ENCODE results near the gene PAPPA2.

The PAPPA2 gene

GRCh38 chr1:176696109-176696508, 233.1 kb downstream of the PAPPA2 start:
- CTCF ChIA-PET = no interaction called here
- Mint-ChIP-seq H3K27ac (no peak overlapping the region), H3K9me3 (no peaks in the 10 kb centered on the region), H3K27me3 (no peaks in the 10 kb centered on the region), H3K36me3 (no peaks in the 10 kb centered on the region), H3K4me3 (no peak overlapping the region), H3K4me1 (no peaks in the 10 kb centered on the region)
- DNase-seq = no peak

- Mint-ChIP-seq H3K36me3 (no peaks in the 10 kb centered on the region), H3K4me3 (no peak overlapping the region), H3K4me1 (no peaks in the 10 kb centered on the region), H3K9me3 (no peaks in the 10 kb centered on the region), H3K27me3 (no peaks in the 10 kb centered on the region), H3K27ac (no peak overlapping the region)
- DNase-seq = no peak
- CTCF ChIA-PET = no interaction called here
Observed at GRCh38 chr1:176696689-176697088, 233.7 kb downstream of the PAPPA2 start.

GRCh38 chr1:176699821-176700220, 236.8 kb downstream of the PAPPA2 start:
- Mint-ChIP-seq H3K4me1 (no peaks in the 10 kb centered on the region), H3K9me3 (no peaks in the 10 kb centered on the region), H3K4me3 (no peak overlapping the region), H3K36me3 (no peaks in the 10 kb centered on the region), H3K27me3 (no peaks in the 10 kb centered on the region), H3K27ac (no peak overlapping the region)
- CTCF ChIA-PET = no interaction called here
- no peak for DNase-seq

- DNase-seq = no peak
- no peaks in the 10 kb centered on the region for H3K36me3 Mint-ChIP-seq
- H3K4me3 Mint-ChIP-seq = no peak overlapping the region
- H3K9me3 Mint-ChIP-seq = no peaks in the 10 kb centered on the region
- CTCF ChIA-PET = interaction anchor here (0.6 to 1.2 kb wide), 2 partner anchors 10 to 141 kb away, joined by 3 read pairs; no protein-coding TSS in a partner anchor
- H3K27ac Mint-ChIP-seq = no peak overlapping the region
- no peaks in the 10 kb centered on the region for H3K4me1 Mint-ChIP-seq
- no peaks in the 10 kb centered on the region for H3K27me3 Mint-ChIP-seq
Observed at GRCh38 chr1:176701151-176701866, 238.3 kb downstream of the PAPPA2 start.

- H3K4me3 Mint-ChIP-seq = no peak overlapping the region
- no peaks in the 10 kb centered on the region for H3K4me1 Mint-ChIP-seq
- no peaks in the 10 kb centered on the region for H3K36me3 Mint-ChIP-seq
- no peaks in the 10 kb centered on the region for H3K27me3 Mint-ChIP-seq
- DNase-seq = no peak
- no peaks in the 10 kb centered on the region for H3K9me3 Mint-ChIP-seq
- CTCF ChIA-PET = no interaction called here
- no peak overlapping the region for H3K27ac Mint-ChIP-seq
Observed at GRCh38 chr1:176702901-176703300, 239.9 kb downstream of the PAPPA2 start.

GRCh38 chr1:176705585-176705984, 242.6 kb downstream of the PAPPA2 start:
- H3K27ac Mint-ChIP-seq = no peak overlapping the region
- CTCF ChIA-PET = interaction anchor here (0.8 kb wide), 1 partner anchor 962 kb away, joined by 7 read pairs; no protein-coding TSS in a partner anchor
- no peaks in the 10 kb centered on the region for H3K4me1 Mint-ChIP-seq
- no peak overlapping the region for H3K4me3 Mint-ChIP-seq
- no peaks in the 10 kb centered on the region for H3K36me3 Mint-ChIP-seq
- H3K27me3 Mint-ChIP-seq = no peaks in the 10 kb centered on the region
- no peaks in the 10 kb centered on the region for H3K9me3 Mint-ChIP-seq
- no peak for DNase-seq

- Mint-ChIP-seq H3K4me3 (no peak overlapping the region), H3K9me3 (no peaks in the 10 kb centered on the region), H3K27ac (no peak overlapping the region), H3K36me3 (no peaks in the 10 kb centered on the region), H3K27me3 (no peaks in the 10 kb centered on the region), H3K4me1 (no peaks in the 10 kb centered on the region)
- DNase-seq = no peak
- CTCF ChIA-PET = no interaction called here
Observed at GRCh38 chr1:176717066-176717750, 254.2 kb downstream of the PAPPA2 start.

GRCh38 chr1:176719447-176719846, 256.5 kb downstream of the PAPPA2 start:
- Mint-ChIP-seq H3K36me3 (no peaks in the 10 kb centered on the region), H3K9me3 (no peaks in the 10 kb centered on the region), H3K27me3 (no peaks in the 10 kb centered on the region), H3K4me1 (no peaks in the 10 kb centered on the region), H3K27ac (no peak overlapping the region), H3K4me3 (no peak overlapping the region)
- no peak for DNase-seq
- CTCF ChIA-PET = interaction anchor here (1.0 kb wide), 1 partner anchor 9 kb away, joined by 3 read pairs; no protein-coding TSS in a partner anchor

- DNase-seq = no peak
- H3K4me3 Mint-ChIP-seq = no peak overlapping the region
- no peaks in the 10 kb centered on the region for H3K27me3 Mint-ChIP-seq
- H3K27ac Mint-ChIP-seq = no peak overlapping the region
- CTCF ChIA-PET = no interaction called here
- H3K36me3 Mint-ChIP-seq = no peaks in the 10 kb centered on the region
- no peaks in the 10 kb centered on the region for H3K9me3 Mint-ChIP-seq
- H3K4me1 Mint-ChIP-seq = no peaks in the 10 kb centered on the region
Observed at GRCh38 chr1:176720838-176721237, 257.9 kb downstream of the PAPPA2 start.

GRCh38 chr1:176733661-176734060, 270.7 kb downstream of the PAPPA2 start:
- CTCF ChIA-PET = interaction anchor here (0.6 kb wide), 1 partner anchor 1582 kb away, joined by 3 read pairs; no protein-coding TSS in a partner anchor
- Mint-ChIP-seq H3K4me3 (no peak overlapping the region), H3K36me3 (no peaks in the 10 kb centered on the region), H3K27me3 (no peaks in the 10 kb centered on the region), H3K27ac (no peak overlapping the region), H3K9me3 (no peaks in the 10 kb centered on the region), H3K4me1 (no peaks in the 10 kb centered on the region)
- no peak for DNase-seq

GRCh38 chr1:176735201-176735600, 272.2 kb downstream of the PAPPA2 start:
- Mint-ChIP-seq H3K9me3 (no peaks in the 10 kb centered on the region), H3K36me3 (no peaks in the 10 kb centered on the region), H3K4me3 (no peak overlapping the region), H3K4me1 (no peaks in the 10 kb centered on the region), H3K27ac (no peak overlapping the region), H3K27me3 (no peaks in the 10 kb centered on the region)
- DNase-seq = no peak
- CTCF ChIA-PET = no interaction called here

GRCh38 chr1:176736015-176736414, 273.0 kb downstream of the PAPPA2 start:
- Mint-ChIP-seq H3K9me3 (no peaks in the 10 kb centered on the region), H3K4me1 (no peaks in the 10 kb centered on the region), H3K4me3 (no peak overlapping the region), H3K27me3 (no peaks in the 10 kb centered on the region), H3K27ac (no peak overlapping the region), H3K36me3 (no peaks in the 10 kb centered on the region)
- CTCF ChIA-PET = no interaction called here
- DNase-seq = no peak

- H3K27ac Mint-ChIP-seq = no peak overlapping the region
- DNase-seq = no peak
- CTCF ChIA-PET = no interaction called here
- H3K36me3 Mint-ChIP-seq = no peaks in the 10 kb centered on the region
- no peaks in the 10 kb centered on the region for H3K4me1 Mint-ChIP-seq
- H3K9me3 Mint-ChIP-seq = no peaks in the 10 kb centered on the region
- no peak overlapping the region for H3K4me3 Mint-ChIP-seq
- no peaks in the 10 kb centered on the region for H3K27me3 Mint-ChIP-seq
Observed at GRCh38 chr1:176741181-176741580, 278.2 kb downstream of the PAPPA2 start.

GRCh38 chr1:176742322-176742721, 279.3 kb downstream of the PAPPA2 start:
- no peaks in the 10 kb centered on the region for H3K36me3 Mint-ChIP-seq
- no peaks in the 10 kb centered on the region for H3K9me3 Mint-ChIP-seq
- no peaks in the 10 kb centered on the region for H3K4me1 Mint-ChIP-seq
- H3K4me3 Mint-ChIP-seq = no peak overlapping the region
- no peak for DNase-seq
- CTCF ChIA-PET = no interaction called here
- H3K27me3 Mint-ChIP-seq = no peaks in the 10 kb centered on the region
- H3K27ac Mint-ChIP-seq = no peak overlapping the region

GRCh38 chr1:176744142-176744541, 281.2 kb downstream of the PAPPA2 start:
- Mint-ChIP-seq H3K27me3 (no peaks in the 10 kb centered on the region), H3K4me1 (no peaks in the 10 kb centered on the region), H3K27ac (no peak overlapping the region), H3K4me3 (no peak overlapping the region), H3K9me3 (no peaks in the 10 kb centered on the region), H3K36me3 (no peaks in the 10 kb centered on the region)
- no peak for DNase-seq
- CTCF ChIA-PET = no interaction called here
